K562 (cell line): ENCODE results near the gene HSPB3. TPM values are rescaled to one million over a fixed set of nuclear protein-coding genes. Genes with fewer than 3 reads are reported as not detected.

Experiments used
- ARID1B ChIP-seq: fragments of 450-650 bp; IDR thresholded peaks from 2 replicates; pipeline ENCODE4 v1.6.1; 2016; ENCODE audit warnings: antibody characterized with exemption, mild to moderate bottlenecking, inconsistent platforms
- ATF7 ChIP-seq: fragments of 450-650 bp; IDR thresholded peaks from 2 replicates; pipeline ENCODE4 v1.7.1; 2014; ENCODE audit warnings: mild to moderate bottlenecking, moderate library complexity
- CTBP1 ChIP-seq: fragments of 450-650 bp; IDR thresholded peaks from 2 replicates; pipeline ENCODE4 v1.6.1; 2016; ENCODE audit warnings: borderline replicate concordance
- CXXC5 ChIP-seq: fragments of 250-450 bp; sonication (Bioruptor Pico); IDR thresholded peaks from 2 replicates; pipeline ENCODE4 v1.8.0; 2022; ENCODE audit warnings: inconsistent platforms, mild to moderate bottlenecking, moderate library complexity
- GABPA ChIP-seq: fragments of 200-800 bp; sonication (Bioruptor generic); conservative IDR thresholded peaks from 2 replicates; pipeline ENCODE4 v1.6.1; 2016; ENCODE audit warnings: low read depth, missing genetic modification characterization, missing compliant biosample characterization
- HDAC1 ChIP-seq, 2 experiments: fragments of 450-650 bp; IDR thresholded peaks; 2 replicates each; pipeline ENCODE4 v1.6.1; 2016 to 2017; ENCODE audit warnings: inconsistent platforms in 1 of 2, mild to moderate bottlenecking in 1 of 2, moderate library complexity in 1 of 2
- JUND ChIP-seq, 2 experiments: IDR thresholded peaks; 2 replicates in 1 of 2; 3 replicates in 1 of 2; pipeline ENCODE4 v1.6.1; 2011; ENCODE audit warnings: borderline replicate concordance in 2 of 2, low read depth in 2 of 2, low read length in 2 of 2, improper control_type of control experiment in 1 of 2, missing biosample characterization in 1 of 2, missing genetic modification characterization in 1 of 2, missing genetic modification reagents in 1 of 2
- KDM2B ChIP-seq: fragments of 250-450 bp; sonication (Bioruptor Pico); IDR thresholded peaks from 2 replicates; pipeline ENCODE4 v1.8.0; 2021; ENCODE audit warnings: mild to moderate bottlenecking, moderate library complexity
- NFATC3 ChIP-seq: fragments of 450-650 bp; IDR thresholded peaks from 2 replicates; pipeline ENCODE4 v1.6.1; 2017; ENCODE audit warnings: mild to moderate bottlenecking
- NFE2 ChIP-seq: IDR thresholded peaks from 2 replicates; pipeline ENCODE4 v1.6.1; 2014; ENCODE audit warnings: antibody characterized with exemption, low read depth
- NFE2L1 ChIP-seq: fragments of 450-650 bp; IDR thresholded peaks from 2 replicates; pipeline ENCODE4 v1.6.1; 2016; ENCODE audit warnings: missing genetic modification characterization, low read depth, mild to moderate bottlenecking, missing compliant biosample characterization, moderate library complexity, borderline replicate concordance
- PML ChIP-seq: IDR thresholded peaks from 2 replicates; pipeline ENCODE4 v1.6.1; 2012; ENCODE audit warnings: low read length, inconsistent platforms
- RBM14 ChIP-seq: fragments of 200-400 bp; formaldehyde crosslinking; IDR thresholded peaks from 2 replicates; pipeline ENCODE4 v1.6.1; 2018; ENCODE audit warnings: low read depth, mild to moderate bottlenecking, low read length, moderate library complexity, borderline replicate concordance; ENCODE audit not compliant: insufficient read depth
- RCOR1 ChIP-seq, 2 experiments: IDR thresholded peaks; 2 replicates each; pipeline ENCODE4 v1.6.1; 2012; ENCODE audit warnings: low read depth in 2 of 2, low read length in 2 of 2, borderline replicate concordance in 1 of 2, improper control_type of control experiment in 1 of 2
- SETDB1 ChIP-seq: IDR thresholded peaks from one replicate; pipeline ENCODE4 v1.6.1; 2012; ENCODE audit warnings: low read length, control low read depth, inconsistent platforms
- SLC30A9 ChIP-seq: fragments of 250-450 bp; sonication (Bioruptor Pico); IDR thresholded peaks from 2 replicates; pipeline ENCODE4 v1.8.0; 2022; ENCODE audit warnings: mild to moderate bottlenecking, moderate library complexity
- SMARCA4 ChIP-seq: fragments of 450-650 bp; IDR thresholded peaks from 2 replicates; pipeline ENCODE4 v1.6.1; 2016
- SMARCE1 ChIP-seq: fragments of 450-650 bp; IDR thresholded peaks from 2 replicates; pipeline ENCODE4 v1.7.1; 2016; ENCODE audit warnings: mild to moderate bottlenecking
- SPI1 ChIP-seq: IDR thresholded peaks from 2 replicates; pipeline ENCODE4 v1.6.1; 2011; ENCODE audit warnings: low read depth, low read length, control low read depth, borderline replicate concordance
- TCF3 ChIP-seq: sonication (generic); formaldehyde crosslinking; IDR thresholded peaks from 2 replicates; pipeline ENCODE4 v1.4.0; 2020; ENCODE audit warnings: mild to moderate bottlenecking, missing genetic modification reagents
- TEAD4 ChIP-seq, 2 experiments: sonication (generic) in 1 of 2; formaldehyde crosslinking in 1 of 2; IDR thresholded peaks; 2 replicates each; pipeline versions ENCODE4 v1.6.1 to v1.8.0; 2012 to 2022; ENCODE audit warnings: borderline replicate concordance in 1 of 2, inconsistent platforms in 1 of 2, low read length in 1 of 2, mild to moderate bottlenecking in 1 of 2, missing genetic modification reagents in 1 of 2
- ZKSCAN3 ChIP-seq: fragments of 250-450 bp; sonication (Bioruptor Pico); IDR thresholded peaks from 2 replicates; pipeline ENCODE4 v1.4.0; 2020
- ZNF3 ChIP-seq: fragments of 250-450 bp; sonication (Bioruptor Pico); IDR thresholded peaks from 2 replicates; pipeline ENCODE4 v1.5.0; 2021; ENCODE audit warnings: mild to moderate bottlenecking, moderate library complexity
- ZNF512 ChIP-seq: IDR thresholded peaks from 2 replicates; pipeline ENCODE4 v1.6.1; 2016; ENCODE audit warnings: missing genetic modification characterization, missing compliant biosample characterization
- ZNF75A ChIP-seq: fragments of 450-650 bp; formaldehyde crosslinking; IDR thresholded peaks from 2 replicates; pipeline ENCODE4 v1.4.0; 2020; ENCODE audit warnings: mild to moderate bottlenecking
- polyA plus RNA-seq, 8 experiments: library from polyadenylated mRNA; depleted of rRNA in 4 of 8; stranded (reverse) in 5 of 8; unstranded in 3 of 8; fragments of >200 nt; fragmentation: Nextera tagmentation in 2 of 8; fragmentation: Illumina TruSeq in 1 of 8; extraction: Ambion mirVana in 2 of 8; extraction: Trizol in 1 of 8; gene quantifications; 2 replicates each; pipeline versions ENCODE4 v1.2.1 to v1.2.3, GENCODE V29; 2011 to 2014; ENCODE audit warnings: inconsistent platforms in 1 of 8, missing spikeins in 1 of 8
- total RNA-seq, 7 experiments: library from RNA; depleted of rRNA in 6 of 7; stranded (reverse); fragments of >200 nt in 6 of 7; fragmentation: Illumina TruSeq in 2 of 7; extraction: Trizol in 2 of 7; gene quantifications; 2 replicates each; pipeline versions ENCODE4 v1.2.1 to v1.2.3, GENCODE V29; 2011 to 2021; ENCODE audit warnings: low replicate concordance in 1 of 7
- TF ChIP-seq, protein P1 (sequence below): fragments of 250-450 bp; sonication (Bioruptor Pico); IDR thresholded peaks from 2 replicates; pipeline ENCODE4 v1.8.0; 2022; ENCODE audit warnings: moderate library complexity, mild to moderate bottlenecking, inconsistent platforms

Gene HSPB3
- total and polyA plus RNA-seq, 9 of the 15 experiments (the other 6 are each of a cell fraction or from before 2014, with no cell fraction given): 2.4 to 6.3 (median 3.4) TPM

- TF ChIP-seq NFE2 (no peak), NFE2L1 (tag) (no peak), GABPA (peak; percentile 50), RBM14 (no peak), ZNF75A (CRISPR knock-in tag) (no peak), SMARCA4 (0 out of 2 replicates have a peak, but pooled peaks have one; percentile 48), HDAC1 (IDR thresholded peaks at IDR 0.05) (0 out of 4 replicates have a peak, but pooled peaks of 1 of the 2 experiments have one; percentile 23), NFATC3 (peak; percentile 80; the same call in 1 of the 2 replicates), SMARCE1 (peak; percentile 82; the same call in 1 of the 2 replicates), RCOR1 (IDR thresholded peaks at IDR 0.05; ENCODE audit: borderline replicate concordance in 1 of 2, low read depth in 2 of 2, low read length in 2 of 2) (peak in 1 of 2 experiments; percentile 66; a peak in 2 of 4 replicates), SLC30A9 (CRISPR knock-in tag) (no peak), ZNF3 (CRISPR knock-in tag) (0 out of 2 replicates have a peak, but pooled peaks have one; percentile 44), SPI1 (peak; percentile 89; the same call in 1 of the 2 replicates), ZNF512 (tag) (no peak), SETDB1 (no peak), JUND (IDR thresholded peaks at IDR 0.05; ENCODE audit: borderline replicate concordance, low read depth, low read length) (peak; percentile 54; the same call in 1 of the 2 replicates), JUND (tag; IDR thresholded peaks at IDR 0.05; ENCODE audit: borderline replicate concordance, low read depth, low read length) (peak; percentile 86; the same call in 2 of the 3 replicates), TCF3 (CRISPR knock-in tag) (0 out of 2 replicates have a peak, but pooled peaks have one; percentile 12), CTBP1 (peak; percentile 27; the same call in 1 of the 2 replicates), CXXC5 (0 out of 2 replicates have a peak, but pooled peaks have one; percentile 24), PML (no peak), ZKSCAN3 (no peak), KDM2B (CRISPR knock-in tag) (no peak), TEAD4 (IDR thresholded peaks at IDR 0.05; ENCODE audit: low read length) (peak; percentile 42; the same call in 1 of the 2 replicates), TEAD4 (CRISPR knock-in tag; IDR thresholded peaks at IDR 0.05; ENCODE audit: borderline replicate concordance) (no peak), ARID1B (peak; percentile 57), ATF7 (peak; percentile 58; the same call in 1 of the 2 replicates)
- TF ChIP-seq, protein P1, sequence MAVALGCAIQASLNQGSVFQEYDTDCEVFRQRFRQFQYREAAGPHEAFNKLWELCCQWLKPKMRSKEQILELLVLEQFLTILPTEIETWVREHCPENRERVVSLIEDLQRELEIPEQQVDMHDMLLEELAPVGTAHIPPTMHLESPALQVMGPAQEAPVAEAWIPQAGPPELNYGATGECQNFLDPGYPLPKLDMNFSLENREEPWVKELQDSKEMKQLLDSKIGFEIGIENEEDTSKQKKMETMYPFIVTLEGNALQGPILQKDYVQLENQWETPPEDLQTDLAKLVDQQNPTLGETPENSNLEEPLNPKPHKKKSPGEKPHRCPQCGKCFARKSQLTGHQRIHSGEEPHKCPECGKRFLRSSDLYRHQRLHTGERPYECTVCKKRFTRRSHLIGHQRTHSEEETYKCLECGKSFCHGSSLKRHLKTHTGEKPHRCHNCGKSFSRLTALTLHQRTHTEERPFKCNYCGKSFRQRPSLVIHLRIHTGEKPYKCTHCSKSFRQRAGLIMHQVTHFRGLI (CRISPR knock-in tag): peak; percentile 57; the same call in 1 of the 2 replicates
Observed at GRCh38 chr5:54438620-54439389, 16.7 kb upstream of the HSPB3 start (continued).
